Lung (tissue), 12 donors: ENCODE measurements around the gene GATA2. TPM values are rescaled to one million over a fixed set of nuclear protein-coding genes. Genes with fewer than 3 reads are reported as not detected.

Source experiments
- ATAC-seq: fragments of 200-7000 bp; cut with Tn5 transposase; one replicate; pipeline ENCODE4 v1.9.1; 2020; ENCODE audit warnings: moderate number of reproducible peaks; ENCODE audit not compliant: insufficient read depth, low FRiP score
- DNase-seq, 3 donors: peaks; one replicate each; pipeline ENCODE4 v3.0.0-alpha.2; 2013 to 2017
- H3K27ac ChIP-seq, 2 donors: one replicate each; pipeline ENCODE4 v1.5.1; 2013; ENCODE audit warnings: mild to moderate bottlenecking in 2 of 2, moderate library complexity in 2 of 2, control low read depth in 1 of 2, inconsistent platforms in 1 of 2, low read depth in 1 of 2, low read length in 1 of 2
- H3K27me3 ChIP-seq, 3 donors: one replicate each; pipeline ENCODE4 v1.5.1; 2013; ENCODE audit warnings: low read length in 2 of 3; ENCODE audit not compliant: control insufficient read depth in 3 of 3, insufficient read depth in 3 of 3
- H3K36me3 ChIP-seq, 4 donors: one replicate each; pipeline ENCODE4 v1.5.1; 2013; ENCODE audit warnings: low read length in 4 of 4, mild to moderate bottlenecking in 1 of 4, moderate library complexity in 1 of 4; ENCODE audit not compliant: control insufficient read depth in 4 of 4, insufficient read depth in 4 of 4
- H3K4me1 ChIP-seq, 5 donors: one replicate each; pipeline ENCODE4 v1.5.1; 2013; ENCODE audit warnings: low read length in 5 of 5, mild to moderate bottlenecking in 2 of 5, moderate library complexity in 1 of 5; ENCODE audit not compliant: control insufficient read depth in 5 of 5, insufficient read depth in 5 of 5
- H3K4me3 ChIP-seq: one replicate; pipeline ENCODE4 v1.5.1; 2013; ENCODE audit warnings: mild to moderate bottlenecking, control low read depth, moderate library complexity
- H3K9ac ChIP-seq, 2 donors: one replicate each; pipeline ENCODE4 v1.5.1; 2013; ENCODE audit warnings: low read length in 2 of 2, control low read depth in 1 of 2; ENCODE audit not compliant: insufficient read depth in 1 of 2
- H3K9me3 ChIP-seq, 4 donors: one replicate each; pipeline ENCODE4 v1.5.1; 2013; ENCODE audit warnings: low read length in 3 of 4, mild to moderate bottlenecking in 1 of 4, moderate library complexity in 1 of 4; ENCODE audit not compliant: control insufficient read depth in 4 of 4, insufficient read depth in 3 of 4
- CTCF ChIP-seq: IDR thresholded peaks from 2 replicates; pipeline ENCODE4 v1.5.1; 2012; ENCODE audit warnings: mild to moderate bottlenecking; ENCODE audit errors: control extremely low read depth, extremely low read depth
- WGBS, 2 donors: extraction: QIAGEN DNeasy Blood & Tissue Kit; methylation state at CpG; one replicate each; pipeline ENCODE4 v1.1.7; 2013; 5-methylcytosine and 5-hydroxymethylcytosine counted together
- polyA plus RNA-seq, 2 donors: library from polyadenylated mRNA; stranded (reverse); fragments of 200-250 nt; gene quantifications; one replicate each; pipeline ENCODE4 v1.2.1, GENCODE V29; 2013
- total RNA-seq, 2 donors: library from RNA; depleted of rRNA in 1 of 2; stranded (reverse); fragments of >200 nt in 1 of 2; gene quantifications; one replicate each; pipeline ENCODE4 v1.2.1, GENCODE V29; 2014 to 2021
- donor health status: control.
- donor health status: control.
- donor health status: Bipolar disorder and iron deficiency.
- donor health status: healthy.
- donor health status: DM: yes; HTN: yes; CAD: no.

The GATA2 gene
- total and polyA plus RNA-seq, 4 donors = 9.6 to 37.0 (median 28.7) TPM

GRCh38 chr3:128517648-128518047 is 24.6 kb upstream of the GATA2 start:
- Histone ChIP-seq H3K4me3 (no peak overlapping the region), H3K27ac (no peak overlapping the region), H3K27me3 (peaks cover 0 to 25% (median 0%) of the 10 kb centered on the region in 3 donors), H3K9me3 (peaks cover 0 to 2% (median 0%) of the 10 kb centered on the region in 4 donors), H3K9ac (no peak overlapping the region), H3K4me1 (no peaks in the 10 kb centered on the region), H3K36me3 (no peaks in the 10 kb centered on the region)
- DNase-seq = no peak
- WGBS, 2 donors = 65 to 67% methylated on average over 4 of the region's 4 CpGs
- ATAC-seq = no peak
- TF ChIP-seq CTCF = no peak

DNA sequence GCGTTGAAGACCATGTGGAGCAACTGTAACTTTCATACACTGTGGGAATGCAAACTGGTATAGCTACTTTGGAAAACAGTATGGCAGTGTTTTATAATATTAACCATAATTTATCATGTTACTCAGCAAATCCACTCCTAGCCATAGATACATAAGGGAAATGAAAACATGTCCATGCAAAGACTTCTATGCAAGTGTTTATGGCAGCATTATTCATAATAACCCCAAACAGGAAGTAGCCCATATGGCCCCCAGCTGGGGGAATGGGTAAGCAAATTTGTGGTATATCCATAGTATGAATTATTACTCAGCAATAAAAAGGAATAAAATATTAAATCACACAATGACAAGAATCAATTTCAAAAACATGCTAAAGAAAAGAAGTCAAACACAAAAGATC is 23.0 kb upstream of the GATA2 start:
- ATAC-seq (no peak), DNase-seq (no peak)
- Histone ChIP-seq H3K9ac (no peak overlapping the region), H3K27ac (no peak overlapping the region), H3K36me3 (no peaks in the 10 kb centered on the region), H3K4me1 (no peaks in the 10 kb centered on the region), H3K27me3 (peaks cover 0 to 10% (median 0%) of the 10 kb centered on the region in 3 donors), H3K4me3 (no peak overlapping the region), H3K9me3 (peaks cover 0 to 2% (median 0%) of the 10 kb centered on the region in 4 donors)
- TF ChIP-seq CTCF = no peak
- 93 to 96% methylated on average over 1 of the region's 1 CpG for WGBS, 2 donors

DNA sequence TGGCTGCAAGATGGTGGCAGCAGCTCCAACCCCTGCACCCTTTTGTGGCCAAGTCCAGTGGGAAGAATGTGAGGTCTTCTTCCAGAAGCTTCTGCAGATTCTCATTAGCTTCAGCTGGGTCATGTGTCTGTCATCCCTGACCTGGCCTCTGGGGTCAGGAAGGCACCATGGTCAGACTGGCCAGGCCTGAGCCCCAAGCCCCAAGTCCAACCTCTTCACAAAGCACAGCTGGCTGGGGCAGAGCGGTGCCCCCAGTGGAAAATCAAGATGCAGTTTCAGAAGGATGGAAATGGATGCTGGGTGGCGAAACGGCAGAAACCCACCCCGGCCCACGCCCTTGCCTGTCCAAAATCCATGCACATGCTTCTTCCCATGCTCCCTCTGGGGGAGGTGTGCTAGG is 15.9 kb upstream of the GATA2 start:
- Histone ChIP-seq H3K9ac (no peak overlapping the region), H3K27me3 (peaks cover 0 to 12% (median 0%) of the 10 kb centered on the region in 3 donors), H3K4me3 (no peak overlapping the region), H3K9me3 (peaks cover 0 to 9% (median 0%) of the 10 kb centered on the region in 4 donors), H3K4me1 (no peaks in the 10 kb centered on the region), H3K36me3 (no peaks in the 10 kb centered on the region), H3K27ac (no peak overlapping the region)
- TF ChIP-seq CTCF = no peak
- WGBS, 2 donors = 90 to 91% methylated on average over 5 of the region's 5 CpGs
- ATAC-seq (no peak), DNase-seq (no peak)

- Histone ChIP-seq H3K27ac (no peak overlapping the region), H3K36me3 (no peaks in the 10 kb centered on the region), H3K4me1 (peaks cover 0 to 1% (median 0%) of the 10 kb centered on the region in 5 donors), H3K9me3 (peaks cover 0 to 12% (median 0%) of the 10 kb centered on the region in 4 donors), H3K27me3 (peaks cover 0 to 12% (median 0%) of the 10 kb centered on the region in 3 donors), H3K9ac (no peak overlapping the region), H3K4me3 (no peak overlapping the region)
- ATAC-seq (no peak), DNase-seq (no peak)
- WGBS, 2 donors = 65 to 90% methylated on average over 2 of the region's 2 CpGs
- TF ChIP-seq CTCF = no peak
These were observed 13.8 kb upstream of the GATA2 start for GRCh38 chr3:128506754-128507153.
